IMR-90 (cell line): Measurements from ENCODE around the gene ATP9B. TPM values are rescaled to one million over a fixed set of nuclear protein-coding genes. Genes with fewer than 3 reads are reported as not detected.

Experiments used
- ATAC-seq: fragments of 200-7000 bp; cut with Tn5 transposase; 2 replicates; pipeline ENCODE4 v1.9.1; 2020; ENCODE audit warnings: low read depth, mild to moderate bottlenecking, moderate library complexity
- BruUV-seq: library from RNA; stranded (reverse); fragments of 400-500 nt; replicated peaks from 2 replicates; lab custom pipeline; 2021; lab: Mats Ljungman, UMichigan
- CTCF ChIA-PET: fragments of 300-600 bp; formaldehyde crosslinking; extraction: SDS; loops from one replicate; lab custom pipeline; 2021; ENCODE audit warnings: antibody characterized with exemption; lab: Yijun Ruan, JAX
- POLR2A ChIA-PET: fragments of 300-600 bp; sonication (Branson Sonifier 250); formaldehyde crosslinking; loops from one replicate; lab custom pipeline; 2022; ENCODE audit warnings: antibody characterized with exemption; ENCODE audit not compliant: unreplicated experiment; lab: Charles Lee
- DNase-seq: peaks from one replicate; pipeline ENCODE4 v3.0.0; 2013
- H2AFZ ChIP-seq: replicated peaks from 2 replicates; pipeline ENCODE3; 2013; ENCODE audit warnings: low read length, mild to moderate bottlenecking; ENCODE audit not compliant: poor library complexity
- H2AK5ac ChIP-seq: 2 replicates; pipeline ENCODE4 v1.6.1; 2013; ENCODE audit warnings: low read depth, low read length, inconsistent platforms
- H2AK9ac ChIP-seq: replicated peaks from 2 replicates; pipeline ENCODE3; 2013; ENCODE audit warnings: mild to moderate bottlenecking, low read depth, low read length, moderate library complexity; ENCODE audit not compliant: poor library complexity
- H2BK120ac ChIP-seq: 2 replicates; pipeline ENCODE4 v1.6.1; 2013; ENCODE audit warnings: low read depth, low read length, inconsistent platforms
- H2BK15ac ChIP-seq: 3 replicates; pipeline ENCODE4 v1.6.1; 2013; ENCODE audit warnings: low read depth, low read length, inconsistent platforms
- H2BK20ac ChIP-seq: 2 replicates; pipeline ENCODE4 v1.6.1; 2013; ENCODE audit warnings: low read depth, mild to moderate bottlenecking, inconsistent platforms, low read length, moderate library complexity
- H2BK5ac ChIP-seq: 2 replicates; pipeline ENCODE4 v1.6.1; 2013; ENCODE audit warnings: mild to moderate bottlenecking, low read depth, low read length, inconsistent platforms; ENCODE audit not compliant: poor library complexity, severe bottlenecking
- H3K14ac ChIP-seq: replicated peaks from 2 replicates; pipeline ENCODE4 v1.6.1; 2013; ENCODE audit warnings: low read depth, low read length, inconsistent platforms
- H3K18ac ChIP-seq: 2 replicates; pipeline ENCODE4 v1.6.1; 2013; ENCODE audit warnings: low read depth, low read length, control low read depth
- H3K23ac ChIP-seq: 2 replicates; pipeline ENCODE4 v1.6.1; 2013; ENCODE audit warnings: low read depth, low read length, inconsistent platforms
- H3K27ac ChIP-seq: 2 replicates; pipeline ENCODE4 v1.5.1; 2013; ENCODE audit warnings: mild to moderate bottlenecking, control low read depth, low read length; ENCODE audit not compliant: insufficient read depth
- H3K27me3 ChIP-seq: 2 replicates; pipeline ENCODE4 v1.6.1; 2013; ENCODE audit warnings: low read length; ENCODE audit not compliant: control insufficient read depth, insufficient read depth
- H3K36me3 ChIP-seq: 2 replicates; pipeline ENCODE4 v1.6.1; 2013; ENCODE audit warnings: low read length, mixed read lengths; ENCODE audit not compliant: control insufficient read depth, insufficient read depth
- H3K4ac ChIP-seq: 2 replicates; pipeline ENCODE4 v1.6.1; 2013; ENCODE audit warnings: low read depth, low read length, inconsistent platforms
- H3K4me1 ChIP-seq: 2 replicates; pipeline ENCODE4 v1.6.1; 2013; ENCODE audit warnings: low read length, mixed read lengths; ENCODE audit not compliant: control insufficient read depth, insufficient read depth
- H3K4me2 ChIP-seq: 2 replicates; pipeline ENCODE4 v1.6.1; 2013; ENCODE audit warnings: low read depth, mild to moderate bottlenecking, control low read depth, low read length, moderate library complexity
- H3K4me3 ChIP-seq: 2 replicates; pipeline ENCODE4 v1.5.1; 2013; ENCODE audit warnings: low read depth, mild to moderate bottlenecking, control low read depth, low read length, moderate library complexity; ENCODE audit not compliant: insufficient read depth
- H3K56ac ChIP-seq: 2 replicates; pipeline ENCODE4 v1.6.1; 2013; ENCODE audit warnings: low read length, inconsistent platforms; ENCODE audit not compliant: insufficient read depth; ENCODE audit errors: extremely low read depth
- H3K79me1 ChIP-seq, 2 experiments: 2 replicates each; pipeline ENCODE4 v1.6.1; 2013; ENCODE audit warnings: low read length in 2 of 2, inconsistent platforms in 1 of 2, low read depth in 1 of 2
- H3K9ac ChIP-seq: 2 replicates; pipeline ENCODE4 v1.6.1; 2013; ENCODE audit warnings: low read depth, low read length, control low read depth
- H3K9me1 ChIP-seq: 2 replicates; pipeline ENCODE4 v1.6.1; 2013; ENCODE audit warnings: low read length, inconsistent platforms; ENCODE audit not compliant: insufficient read depth
- H3K9me3 ChIP-seq: 2 replicates; pipeline ENCODE4 v1.6.1; 2013; ENCODE audit warnings: low read length; ENCODE audit not compliant: control insufficient read depth, insufficient read depth
- H4K20me1 ChIP-seq: 2 replicates; pipeline ENCODE4 v1.6.1; 2013; ENCODE audit warnings: low read length, inconsistent platforms; ENCODE audit not compliant: insufficient read depth
- H4K5ac ChIP-seq: 2 replicates; pipeline ENCODE4 v1.6.1; 2013; ENCODE audit warnings: mild to moderate bottlenecking, low read depth, low read length, control low read depth
- H4K8ac ChIP-seq, 2 experiments: 2 replicates each; pipeline ENCODE4 v1.6.1; 2013; ENCODE audit warnings: low read depth in 2 of 2, low read length in 2 of 2, control low read depth in 1 of 2, inconsistent platforms in 1 of 2
- H4K91ac ChIP-seq: 2 replicates; pipeline ENCODE4 v1.6.1; 2013; ENCODE audit warnings: low read depth, low read length, inconsistent platforms; ENCODE audit not compliant: insufficient read depth
- CHD1 ChIP-seq: IDR thresholded peaks from 2 replicates; pipeline ENCODE4 v1.6.1; 2012; ENCODE audit warnings: low read depth, low read length, improper control_type of control experiment
- MXI1 ChIP-seq: IDR thresholded peaks from 2 replicates; pipeline ENCODE4 v1.6.1; 2012; ENCODE audit warnings: low read depth, mild to moderate bottlenecking, low read length, moderate library complexity, borderline replicate concordance
- POLR2A ChIP-seq: IDR thresholded peaks from 2 replicates; pipeline ENCODE4 v1.6.1; 2012; ENCODE audit warnings: mild to moderate bottlenecking, low read depth, low read length
- RCOR1 ChIP-seq: IDR thresholded peaks from 2 replicates; pipeline ENCODE4 v1.6.1; 2012; ENCODE audit warnings: mild to moderate bottlenecking, low read length, improper control_type of control experiment; ENCODE audit not compliant: insufficient replicate concordance
- RFX5 ChIP-seq: IDR thresholded peaks from 2 replicates; pipeline ENCODE4 v1.8.0; 2012; ENCODE audit warnings: low read depth, mild to moderate bottlenecking, low read length, moderate library complexity
- WGBS, 2 experiments: methylation state at CpG; one replicate each; pipeline versions ENCODE4 v1.1.5 to v1.1.7; 2013; ENCODE audit warnings: missing lambda C conversion rate in 2 of 2; ENCODE audit not compliant: insufficient read length in 1 of 2; ENCODE audit errors: extremely low coverage in 2 of 2; 5-methylcytosine and 5-hydroxymethylcytosine counted together
- dilution Hi-C: fragments of 300-500 bp; cut with HindIII; formaldehyde crosslinking; loops from one replicate; pipeline ENCODE4 v1.14.3; 2018; ENCODE audit warnings: low sequenced_read_pairs; ENCODE audit not compliant: unreplicated experiment
- in situ Hi-C: fragments of 300-500 bp; cut with MboI; formaldehyde crosslinking; loops from 3 replicates; pipeline ENCODE4 v1.14.3; 2019; ENCODE audit warnings: low sequenced_read_pairs, inconsistent platforms, mixed read lengths
- intact Hi-C: fragments of 100-400 bp; cut with micrococcal nuclease; formaldehyde crosslinking; loops from 2 replicates; pipeline ENCODE4 v1.10.0; 2022
- polyA plus RNA-seq, 3 experiments: library from polyadenylated mRNA; depleted of rRNA; stranded (reverse); fragments of >200 nt; gene quantifications; 2 replicates each; pipeline ENCODE4 v1.2.3, GENCODE V29; 2012; ENCODE audit warnings: low replicate concordance in 1 of 3
- total RNA-seq: library from RNA; depleted of rRNA; stranded (reverse); fragments of >200 nt; gene quantifications from 2 replicates; pipeline ENCODE4 v1.2.3, GENCODE V29; 2012
- TF ChIP-seq, protein P1 (sequence below): conservative IDR thresholded peaks from 2 replicates; pipeline ENCODE4 v1.5.1; 2012; ENCODE audit warnings: mild to moderate bottlenecking, low read depth, low read length, improper control_type of control experiment
- TF ChIP-seq, protein P2 (sequence below): fragments of 150-350 bp; IDR thresholded peaks from 2 replicates; pipeline ENCODE4 v1.6.1; 2016; ENCODE audit warnings: low read depth, mild to moderate bottlenecking, low read length, moderate library complexity, borderline replicate concordance

Gene ATP9B
- total and polyA plus RNA-seq, 2 of the 4 experiments (the other 2 are of a cell fraction), result 11.0 to 11.5 TPM

DNA sequence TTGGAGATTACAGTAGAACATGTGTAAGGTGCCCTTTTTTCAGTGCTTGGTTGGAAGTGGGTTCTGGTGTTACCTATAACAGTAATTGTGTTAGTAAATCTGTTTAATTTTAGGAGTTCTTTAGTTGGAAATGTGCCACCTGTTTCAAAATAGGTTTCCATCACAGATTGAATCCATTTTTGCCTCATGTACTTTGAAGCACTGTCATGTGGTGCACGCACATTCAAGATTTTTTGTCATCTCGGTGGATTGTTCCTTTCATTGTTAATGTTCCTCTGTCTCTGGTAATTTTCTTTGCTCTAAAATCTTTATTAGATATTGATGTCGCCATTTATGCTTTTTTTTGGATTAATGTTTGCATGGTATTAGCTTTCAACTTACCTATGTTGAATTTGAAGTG is 1.3 kb downstream of the ATP9B start:
- H4K20me1 ChIP-seq, result peaks cover 10% of the 10 kb centered on the region
- dilution Hi-C loops (no loop called here), intact Hi-C loops (no loop called here), in situ Hi-C loops (no loop called here)
- peak overlapping the region; percentile 94 for H3K4me3 ChIP-seq
- H4K91ac ChIP-seq, result no peak overlapping the region
- H3K4me2 ChIP-seq, result peak overlapping the region; percentile 87
- WGBS, 2 experiments, result no CpG with 5 or more reads among the region's 3 CpGs
- no peak for ATAC-seq
- H2AK9ac ChIP-seq, result no peak overlapping the region
- H3K9me1 ChIP-seq, result 0 out of 2 replicates have a peak, but pooled peaks cover 5% of the 10 kb centered on the region
- no peak overlapping the region for H4K8ac ChIP-seq
- no peak overlapping the region for H2BK5ac ChIP-seq
- H3K27ac ChIP-seq, result no peak overlapping the region
- H3K27me3 ChIP-seq, result no peaks in the 10 kb centered on the region
- H2BK15ac ChIP-seq, result no peak overlapping the region
- H3K56ac ChIP-seq, result no peak overlapping the region
- H3K23ac ChIP-seq, result peak overlapping the region; percentile 76; the same call in 1 of the 2 replicates
- TF ChIP-seq POLR2A (no peak), MXI1 (no peak), CHD1 (no peak), RCOR1 (no peak), RFX5 (no peak)
- TF ChIP-seq, protein P1, sequence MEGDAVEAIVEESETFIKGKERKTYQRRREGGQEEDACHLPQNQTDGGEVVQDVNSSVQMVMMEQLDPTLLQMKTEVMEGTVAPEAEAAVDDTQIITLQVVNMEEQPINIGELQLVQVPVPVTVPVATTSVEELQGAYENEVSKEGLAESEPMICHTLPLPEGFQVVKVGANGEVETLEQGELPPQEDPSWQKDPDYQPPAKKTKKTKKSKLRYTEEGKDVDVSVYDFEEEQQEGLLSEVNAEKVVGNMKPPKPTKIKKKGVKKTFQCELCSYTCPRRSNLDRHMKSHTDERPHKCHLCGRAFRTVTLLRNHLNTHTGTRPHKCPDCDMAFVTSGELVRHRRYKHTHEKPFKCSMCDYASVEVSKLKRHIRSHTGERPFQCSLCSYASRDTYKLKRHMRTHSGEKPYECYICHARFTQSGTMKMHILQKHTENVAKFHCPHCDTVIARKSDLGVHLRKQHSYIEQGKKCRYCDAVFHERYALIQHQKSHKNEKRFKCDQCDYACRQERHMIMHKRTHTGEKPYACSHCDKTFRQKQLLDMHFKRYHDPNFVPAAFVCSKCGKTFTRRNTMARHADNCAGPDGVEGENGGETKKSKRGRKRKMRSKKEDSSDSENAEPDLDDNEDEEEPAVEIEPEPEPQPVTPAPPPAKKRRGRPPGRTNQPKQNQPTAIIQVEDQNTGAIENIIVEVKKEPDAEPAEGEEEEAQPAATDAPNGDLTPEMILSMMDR, result no peak
- TF ChIP-seq, protein P2, sequence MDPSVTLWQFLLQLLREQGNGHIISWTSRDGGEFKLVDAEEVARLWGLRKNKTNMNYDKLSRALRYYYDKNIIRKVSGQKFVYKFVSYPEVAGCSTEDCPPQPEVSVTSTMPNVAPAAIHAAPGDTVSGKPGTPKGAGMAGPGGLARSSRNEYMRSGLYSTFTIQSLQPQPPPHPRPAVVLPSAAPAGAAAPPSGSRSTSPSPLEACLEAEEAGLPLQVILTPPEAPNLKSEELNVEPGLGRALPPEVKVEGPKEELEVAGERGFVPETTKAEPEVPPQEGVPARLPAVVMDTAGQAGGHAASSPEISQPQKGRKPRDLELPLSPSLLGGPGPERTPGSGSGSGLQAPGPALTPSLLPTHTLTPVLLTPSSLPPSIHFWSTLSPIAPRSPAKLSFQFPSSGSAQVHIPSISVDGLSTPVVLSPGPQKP, result no peak
- H3K79me1 ChIP-seq, result peaks cover 13 to 23% of the 10 kb centered on the region in 2 experiments
- H3K4ac ChIP-seq, result no peak overlapping the region
- H3K14ac ChIP-seq, result no peak overlapping the region
- H3K18ac ChIP-seq, result no peak overlapping the region
- no peaks in the 10 kb centered on the region for H3K36me3 ChIP-seq
- BruUV-seq, result TSS peak; percentile 68
- no peak overlapping the region for H2AK5ac ChIP-seq
- no peak overlapping the region for H2BK120ac ChIP-seq
- H3K9me3 ChIP-seq, result peaks cover 2% of the 10 kb centered on the region; the same call in 1 of the 2 replicates
- H2BK20ac ChIP-seq, result no peak overlapping the region
- H4K5ac ChIP-seq, result no peak overlapping the region
- ChIA-PET CTCF (no interaction called here), POLR2A (no interaction called here)
- H3K9ac ChIP-seq, result peak overlapping the region; percentile 34; the same call in 1 of the 2 replicates
- DNase-seq, result no peak
- no peak overlapping the region for H2AFZ ChIP-seq
- H3K4me1 ChIP-seq, result no peaks in the 10 kb centered on the region; the same call in 1 of the 2 replicates
